Sigmoid colon (tissue), 4 donors: ENCODE results near the gene ACY1.

Experiments
- POLR2A ChIP-seq, 2 donors: fragments of 450-650 bp; IDR thresholded peaks; one replicate each; pipeline ENCODE4 v1.6.1; 2016; ENCODE audit warnings: antibody characterized with exemption in 2 of 2, mild to moderate bottlenecking in 2 of 2, moderate library complexity in 2 of 2
- POLR2AphosphoS5 ChIP-seq, 4 donors: sonication (generic); formaldehyde crosslinking; IDR thresholded peaks; one replicate each; pipeline ENCODE4 v1.6.1; 2017; ENCODE audit warnings: antibody characterized with exemption in 4 of 4
- TF ChIP-seq, protein P1 (sequence below), 4 experiments: fragments of 450-650 bp in 3 of 4; fragments of 200-600 bp in 1 of 4; IDR thresholded peaks; one replicate each; pipeline ENCODE4 v1.5.1; 2016 to 2019; ENCODE audit warnings: antibody characterized with exemption in 4 of 4, mild to moderate bottlenecking in 3 of 4, moderate library complexity in 2 of 4

GRCh38 chr3:51985063-51985462 lies 1.7 kb downstream of the ACY1 start:
- TF ChIP-seq, protein P1, sequence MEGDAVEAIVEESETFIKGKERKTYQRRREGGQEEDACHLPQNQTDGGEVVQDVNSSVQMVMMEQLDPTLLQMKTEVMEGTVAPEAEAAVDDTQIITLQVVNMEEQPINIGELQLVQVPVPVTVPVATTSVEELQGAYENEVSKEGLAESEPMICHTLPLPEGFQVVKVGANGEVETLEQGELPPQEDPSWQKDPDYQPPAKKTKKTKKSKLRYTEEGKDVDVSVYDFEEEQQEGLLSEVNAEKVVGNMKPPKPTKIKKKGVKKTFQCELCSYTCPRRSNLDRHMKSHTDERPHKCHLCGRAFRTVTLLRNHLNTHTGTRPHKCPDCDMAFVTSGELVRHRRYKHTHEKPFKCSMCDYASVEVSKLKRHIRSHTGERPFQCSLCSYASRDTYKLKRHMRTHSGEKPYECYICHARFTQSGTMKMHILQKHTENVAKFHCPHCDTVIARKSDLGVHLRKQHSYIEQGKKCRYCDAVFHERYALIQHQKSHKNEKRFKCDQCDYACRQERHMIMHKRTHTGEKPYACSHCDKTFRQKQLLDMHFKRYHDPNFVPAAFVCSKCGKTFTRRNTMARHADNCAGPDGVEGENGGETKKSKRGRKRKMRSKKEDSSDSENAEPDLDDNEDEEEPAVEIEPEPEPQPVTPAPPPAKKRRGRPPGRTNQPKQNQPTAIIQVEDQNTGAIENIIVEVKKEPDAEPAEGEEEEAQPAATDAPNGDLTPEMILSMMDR (IDR thresholded peaks at IDR 0.05): no peak
- no peak for TF ChIP-seq POLR2AphosphoS5 (IDR thresholded peaks at IDR 0.05)
- TF ChIP-seq POLR2A (IDR thresholded peaks at IDR 0.05): no peak
